A549 (cell line): ENCODE measurements around the gene LARP7.

Source experiments
- BCL3 ChIP-seq: fragments of >200 bp; sonication (Bioruptor Twin); formaldehyde crosslinking; IDR thresholded peaks from 3 replicates; pipeline ENCODE4 v1.6.1; 2016
- BHLHE40 ChIP-seq: IDR thresholded peaks from 2 replicates; pipeline ENCODE4 v1.6.1; 2012; ENCODE audit warnings: low read depth, low read length, inconsistent platforms
- CTCF ChIP-seq: fragments of >200 bp; sonication (Bioruptor Twin); formaldehyde crosslinking; IDR thresholded peaks from 3 replicates; pipeline ENCODE4 v1.5.1; 2016
- EP300 ChIP-seq, 2 experiments: fragments of >200 bp; sonication (Bioruptor Twin); formaldehyde crosslinking; IDR thresholded peaks; 2 replicates in 1 of 2; 3 replicates in 1 of 2; pipeline ENCODE4 v1.6.1; 2016 to 2017
- SMC3 ChIP-seq: fragments of >200 bp; sonication (Bioruptor Twin); formaldehyde crosslinking; IDR thresholded peaks from 3 replicates; pipeline ENCODE4 v1.6.1; 2018; ENCODE audit warnings: inconsistent platforms

DNA sequence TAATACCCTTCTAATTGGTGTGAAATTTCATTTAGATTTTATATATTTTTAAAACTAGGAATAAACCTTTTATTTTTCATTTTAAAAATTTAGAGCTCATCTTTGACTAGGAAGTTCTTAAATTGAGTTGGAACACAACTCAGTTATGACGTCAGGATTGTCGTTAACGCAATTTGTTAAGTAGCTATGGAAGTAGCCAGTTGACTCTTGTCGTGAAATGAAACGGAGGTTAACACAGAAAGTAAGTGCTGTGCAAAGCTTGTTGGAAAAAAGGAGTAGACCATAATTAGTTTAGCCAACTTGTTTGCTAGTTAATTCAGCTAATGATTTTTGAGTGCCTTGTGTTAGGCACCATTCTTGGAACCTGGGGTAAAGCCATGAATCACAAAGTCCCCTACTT lies 18.3 kb downstream of the LARP7 start:
- TF ChIP-seq CTCF (no peak), SMC3 (no peak), EP300 (IDR thresholded peaks at IDR 0.05) (no peak), BHLHE40 (no peak), BCL3 (no peak)
